Mucosa of descending colon (tissue), 3 donors: Measurements from ENCODE around the gene CHD2. TPM values are rescaled to one million over a fixed set of nuclear protein-coding genes. Genes with fewer than 3 reads are reported as not detected.

Experiments
- ATAC-seq: fragments of 200-7000 bp; cut with Tn5 transposase; one replicate; pipeline ENCODE4 v1.9.1; 2020; ENCODE audit warnings: mild to moderate bottlenecking, moderate library complexity
- DNase-seq, 3 donors: peaks; one replicate each; pipeline ENCODE4 v3.0.0-alpha.2; 2020
- H3K36me3 ChIP-seq: fragments of 200-600 bp; one replicate; pipeline ENCODE4 v1.8.0; 2021; ENCODE audit warnings: low read depth, mild to moderate bottlenecking
- H3K4me1 ChIP-seq: fragments of 200-600 bp; one replicate; pipeline ENCODE4 v1.8.0; 2021; ENCODE audit warnings: low read depth, mild to moderate bottlenecking
- H3K4me3 ChIP-seq: fragments of 200-600 bp; one replicate; pipeline ENCODE4 v1.8.0; 2021; ENCODE audit warnings: mild to moderate bottlenecking
- H3K9me3 ChIP-seq: fragments of 200-600 bp; one replicate; pipeline ENCODE4 v1.8.0; 2021; ENCODE audit warnings: mild to moderate bottlenecking
- CTCF ChIP-seq: fragments of 200-600 bp; IDR thresholded peaks from one replicate; pipeline ENCODE4 v1.8.0; 2022; ENCODE audit warnings: antibody characterized with exemption, mild to moderate bottlenecking
- intact Hi-C, 2 donors: fragments of 100-400 bp; cut with DNase I in 1 of 2; cut with micrococcal nuclease in 1 of 2; formaldehyde crosslinking; loops; one replicate each; pipeline versions ENCODE4 v1.11.0 to v1.11.1; 2022; cut with DNase I, micrococcal nuclease
- total RNA-seq, 3 donors: library from RNA; stranded (reverse); fragmentation: NEBNext Ultra II Directional in 2 of 3; extraction: Animal tissue kit (Norgen Biotek cat#: 25700) in 2 of 3; gene quantifications; one replicate each; pipeline versions ENCODE4 v1.2.1 to v1.2.4, GENCODE V29; 2021 to 2023
- donor health status: DM: no; HTN: no; CAD: no; lungs with moderate emphysema.
- donor health status: DM: no; HTN: no; CAD: no.
- donor health status: DM: no; HTN: yes; CAD: no.

Gene CHD2
- total RNA-seq, 3 donors from 2014 or later = 86.2 to 128 (median 110) TPM

- TF ChIP-seq CTCF = no peak
- intact Hi-C loops = no loop called here
- H3K36me3 ChIP-seq = peaks cover 50% of the 10 kb centered on the region
- no peak for ATAC-seq
- DNase-seq = no peak
- no peaks in the 10 kb centered on the region for H3K4me1 ChIP-seq
- no peak overlapping the region for H3K4me3 ChIP-seq
- H3K9me3 ChIP-seq = peaks cover 10% of the 10 kb centered on the region
These were observed 43.5 kb downstream of the CHD2 start for GRCh38 chr15:92943581-92943980.

DNA sequence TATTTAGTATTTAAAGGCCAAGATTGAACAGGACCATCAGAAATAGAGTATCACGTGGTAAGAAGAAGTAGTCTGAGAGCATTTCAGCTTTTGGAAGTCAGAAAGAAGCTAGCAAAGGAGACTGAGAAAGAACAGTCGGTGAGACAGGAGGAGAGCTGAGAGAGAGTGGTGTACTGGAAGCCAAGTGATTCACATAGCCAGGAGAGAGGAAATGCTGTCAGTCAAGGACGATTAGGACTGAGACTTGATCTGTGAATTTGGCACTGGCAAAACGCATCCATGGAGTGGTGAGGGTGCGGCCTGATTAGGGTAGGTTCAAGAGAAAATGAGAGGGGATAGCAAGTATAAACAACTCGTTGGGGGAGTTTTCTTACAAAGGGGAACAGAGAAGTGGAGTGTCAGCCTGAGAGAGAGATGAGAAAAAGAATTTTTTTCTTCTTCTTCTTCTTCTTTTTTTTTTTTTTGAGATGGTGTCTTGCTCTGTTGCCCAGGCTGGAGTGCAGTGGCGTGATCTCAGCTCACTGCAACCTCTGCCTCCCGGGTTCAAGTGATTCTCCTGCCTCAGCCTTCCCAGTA lies 44.9 kb downstream of the CHD2 start:
- no peaks in the 10 kb centered on the region for H3K4me1 ChIP-seq
- peaks cover 56% of the 10 kb centered on the region for H3K36me3 ChIP-seq
- peaks cover 25% of the 10 kb centered on the region for H3K9me3 ChIP-seq
- TF ChIP-seq CTCF = no peak
- intact Hi-C loops = no loop called here
- DNase-seq (no peak), ATAC-seq (no peak)
- H3K4me3 ChIP-seq = no peak overlapping the region

DNA sequence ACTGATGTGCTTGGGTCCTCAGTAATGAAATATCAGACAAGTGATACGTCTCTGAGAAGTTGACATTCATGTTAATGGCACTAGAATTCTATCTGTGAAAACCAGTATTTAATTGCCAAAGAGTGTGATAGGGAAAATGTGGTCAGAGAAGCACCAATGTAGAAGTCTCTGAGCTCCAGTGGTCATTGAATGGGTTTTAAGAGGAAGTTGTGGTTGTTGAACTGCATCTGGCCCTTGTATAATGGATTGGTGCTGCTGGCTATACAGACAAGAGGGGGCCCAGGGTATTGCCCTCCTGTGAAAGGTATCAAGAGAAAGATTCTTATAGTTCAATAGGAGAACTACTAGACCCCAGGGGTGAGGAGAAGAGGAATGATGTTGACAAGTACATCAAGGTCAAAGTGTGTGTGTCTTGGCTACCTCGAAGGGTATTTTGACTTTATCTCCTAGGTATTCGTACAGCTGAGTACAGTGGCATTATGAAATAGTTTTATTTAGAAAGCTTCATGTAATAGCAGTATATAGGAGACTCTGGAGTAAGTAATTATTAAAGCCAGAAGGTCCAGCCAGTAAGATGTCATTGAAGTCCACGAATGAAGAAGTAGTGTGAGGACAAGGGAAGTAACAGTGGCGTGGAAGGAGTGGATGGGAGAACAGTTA lies 47.1 kb downstream of the CHD2 start:
- peaks cover 25% of the 10 kb centered on the region for H3K9me3 ChIP-seq
- intact Hi-C loops = no loop called here
- DNase-seq (no peak), ATAC-seq (no peak)
- peaks cover 51% of the 10 kb centered on the region for H3K36me3 ChIP-seq
- no peak overlapping the region for H3K4me3 ChIP-seq
- no peak for TF ChIP-seq CTCF
- no peaks in the 10 kb centered on the region for H3K4me1 ChIP-seq

DNA sequence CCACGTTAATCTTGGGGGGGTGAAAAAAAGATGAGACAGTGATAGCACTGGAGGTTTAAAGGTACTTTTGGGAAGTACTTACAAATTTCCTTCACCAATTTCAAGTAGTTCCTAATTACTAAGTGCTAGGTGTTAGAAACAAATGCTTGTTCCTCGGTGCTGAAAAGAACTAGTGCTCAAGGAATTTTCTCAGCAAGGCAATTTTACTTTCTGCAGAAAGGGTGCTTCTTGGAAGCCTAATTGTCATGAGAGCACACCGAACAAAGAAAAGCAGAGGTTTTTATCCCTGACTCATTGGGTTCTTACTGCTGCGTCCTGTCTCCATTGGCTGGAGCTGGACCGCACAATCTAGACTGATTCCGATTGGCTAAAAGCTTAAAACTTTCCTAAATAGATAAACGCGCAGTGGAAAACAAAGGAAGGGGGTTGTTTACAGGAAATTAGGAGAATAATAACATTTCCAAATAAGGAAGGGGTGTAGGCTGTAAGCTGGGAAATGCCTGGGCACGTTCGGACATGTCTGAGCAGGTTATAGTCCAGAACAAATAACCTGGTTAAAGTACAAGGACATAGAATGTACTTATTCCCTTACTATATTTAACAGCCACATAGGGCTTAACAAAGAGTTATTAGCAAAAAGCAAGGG lies 49.6 kb downstream of the CHD2 start:
- H3K4me1 ChIP-seq = no peaks in the 10 kb centered on the region
- no peak for ATAC-seq
- intact Hi-C loops = no loop called here

DNA sequence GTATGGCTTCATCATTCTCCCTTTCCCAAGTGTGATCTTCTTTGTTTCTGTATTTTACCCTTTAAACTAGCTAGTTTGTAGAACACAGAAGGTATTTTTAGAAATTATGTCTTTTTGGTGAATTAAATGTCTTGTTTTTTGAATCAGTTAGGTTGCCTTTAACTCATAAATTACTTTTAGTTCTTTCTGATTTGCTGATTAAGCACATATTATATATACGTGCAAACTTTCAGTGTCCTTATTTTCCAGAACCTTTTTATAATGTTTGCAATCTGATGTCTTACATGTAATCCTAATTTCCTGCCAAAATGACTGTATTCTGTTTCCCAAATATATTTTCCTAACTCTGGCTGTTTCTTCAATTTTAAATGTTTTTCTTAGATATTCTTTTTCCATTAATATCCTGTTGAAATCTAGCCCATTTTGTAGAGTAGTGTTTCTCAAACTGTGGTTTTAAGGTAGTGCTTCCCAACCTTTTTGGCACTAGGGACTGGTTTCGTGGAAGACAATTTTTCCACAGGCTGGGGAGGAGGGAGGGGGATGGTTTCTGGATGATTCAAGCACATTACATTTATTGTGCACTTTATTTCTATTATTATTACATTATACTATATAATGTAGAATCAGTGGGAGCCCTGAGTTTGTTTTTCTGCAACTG lies 51.8 kb downstream of the CHD2 start:
- ATAC-seq = no peak

More for the DNA sequence above, 49.6 kb downstream of the CHD2 start:
- Histone ChIP-seq H3K9me3 (peaks cover 25% of the 10 kb centered on the region), H3K4me3 (no peak overlapping the region), H3K36me3 (peaks cover 48% of the 10 kb centered on the region)
- TF ChIP-seq CTCF = no peak
- DNase-seq = no peak

More for the DNA sequence above, 51.8 kb downstream of the CHD2 start:
- Histone ChIP-seq H3K4me1 (no peaks in the 10 kb centered on the region), H3K9me3 (peaks cover 25% of the 10 kb centered on the region), H3K4me3 (no peak overlapping the region), H3K36me3 (peaks cover 31% of the 10 kb centered on the region)
- intact Hi-C loops = no loop called here
- DNase-seq = no peak
- TF ChIP-seq CTCF = no peak
